ENCODE results near the gene WFDC11. TPM values are rescaled to one million over a fixed set of nuclear protein-coding genes. Genes with fewer than 3 reads are reported as not detected.

The WFDC11 gene
- total RNA-seq, result not detected in 2 replicates

DNA sequence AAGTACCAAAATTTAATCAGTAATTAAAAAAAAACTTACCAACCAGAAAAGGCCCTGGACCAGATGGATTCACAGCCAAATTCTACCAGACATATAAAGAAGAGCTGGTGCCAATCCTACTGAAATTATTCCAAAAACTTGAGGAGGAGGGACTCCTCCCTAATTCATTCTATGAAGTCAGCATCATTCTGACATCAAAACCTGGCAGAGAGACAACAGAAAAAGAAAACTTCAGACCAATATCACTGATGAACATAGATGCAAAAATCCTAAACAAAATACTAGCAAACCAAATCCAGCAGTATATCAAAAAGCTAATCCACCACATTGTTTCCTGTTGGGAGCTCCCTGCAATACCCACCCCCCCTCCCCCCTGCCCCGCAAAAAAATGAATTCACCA is at the start of gene WFDC11:
WFDC11 (minus strand) TSS at position 101 of the 400 bp plus-strand sequence. CDS start 19,639 bp downstream, outside the sequence.

DNA sequence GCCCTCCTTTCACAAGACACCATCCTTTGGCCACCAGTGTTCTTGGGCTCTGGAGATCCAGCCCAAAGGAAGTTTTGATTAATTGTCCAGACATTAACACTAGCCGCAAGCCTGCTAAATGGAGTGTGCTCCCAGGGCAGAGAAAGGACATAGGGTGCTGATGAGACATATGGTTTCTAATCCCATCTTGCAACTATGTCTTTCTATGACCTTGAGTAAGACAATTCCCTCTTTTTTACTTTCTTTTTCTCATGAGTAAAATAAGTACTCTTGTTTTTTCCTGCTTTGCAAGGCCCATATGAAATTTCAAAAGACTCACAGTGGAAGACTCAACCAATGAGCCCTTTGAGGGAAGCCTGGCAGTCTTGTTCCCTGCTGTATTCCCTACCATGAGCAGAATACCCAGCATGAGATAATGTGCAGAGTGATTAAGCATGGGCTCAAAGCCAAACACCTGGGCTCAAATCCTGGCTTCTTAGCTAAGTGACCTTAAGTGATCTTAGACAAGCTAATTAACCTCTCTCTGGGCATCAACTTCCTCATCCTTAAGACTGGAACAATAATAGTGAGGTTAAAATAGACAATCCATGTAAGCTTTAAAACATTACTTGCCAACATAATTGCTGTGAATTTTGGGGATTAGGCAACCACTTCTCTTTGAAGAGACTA is 35.1 kb upstream of the WFDC11 start, which contains the start of gene WFDC10B:
WFDC10B (minus strand) TSS at position 51 of the 669 bp plus-strand sequence. CDS start 19,027 bp downstream, outside the sequence.

DNA sequence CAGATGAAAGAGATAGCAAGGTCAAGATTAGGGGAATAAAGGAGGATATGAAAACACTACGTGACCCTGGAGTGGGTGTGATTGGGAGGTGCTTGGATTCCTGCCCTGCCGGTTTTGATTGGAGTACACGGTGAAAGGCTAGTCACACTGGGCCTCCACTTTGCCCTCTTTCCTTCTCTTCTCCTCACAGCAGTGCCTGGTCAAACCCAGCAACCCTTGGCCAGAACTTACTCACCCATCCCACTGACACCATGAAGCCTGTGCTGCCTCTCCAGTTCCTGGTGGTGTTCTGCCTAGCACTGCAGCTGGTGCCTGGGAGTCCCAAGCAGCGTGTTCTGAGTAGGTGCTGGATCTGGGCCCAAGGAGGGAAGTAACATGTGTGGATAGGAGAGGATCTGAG is 31.8 kb upstream of the WFDC11 start, which contains the start of gene WFDC13:
WFDC13 (plus strand) TSS at position 166 of the 400 bp plus-strand sequence; CDS start at position 252, 86 bp downstream.

DNA sequence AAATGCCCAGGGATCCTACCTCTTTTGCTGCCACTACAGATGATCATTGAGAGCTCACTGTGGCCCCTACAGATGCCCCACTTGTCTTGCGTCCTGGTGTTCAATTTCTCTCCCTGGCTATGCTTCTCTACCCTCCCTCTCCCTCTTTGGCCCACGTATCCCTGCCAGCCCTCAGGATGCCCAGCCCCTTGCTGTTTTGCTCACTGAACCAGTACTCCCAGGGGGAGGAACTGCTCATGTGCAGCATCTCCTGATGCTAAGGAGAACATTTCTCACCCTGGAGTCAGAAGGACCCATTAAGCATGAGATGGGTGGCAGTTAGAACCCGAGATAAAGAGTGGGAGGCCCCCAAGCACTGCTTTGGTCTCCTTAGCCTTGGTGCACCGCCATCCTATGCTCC is 38.9 kb downstream of the WFDC11 start, which contains the start of gene WFDC9:
WFDC9 (minus strand) TSS at position 101 of the 400 bp plus-strand sequence. CDS start 21,103 bp downstream, outside the sequence.

DNA sequence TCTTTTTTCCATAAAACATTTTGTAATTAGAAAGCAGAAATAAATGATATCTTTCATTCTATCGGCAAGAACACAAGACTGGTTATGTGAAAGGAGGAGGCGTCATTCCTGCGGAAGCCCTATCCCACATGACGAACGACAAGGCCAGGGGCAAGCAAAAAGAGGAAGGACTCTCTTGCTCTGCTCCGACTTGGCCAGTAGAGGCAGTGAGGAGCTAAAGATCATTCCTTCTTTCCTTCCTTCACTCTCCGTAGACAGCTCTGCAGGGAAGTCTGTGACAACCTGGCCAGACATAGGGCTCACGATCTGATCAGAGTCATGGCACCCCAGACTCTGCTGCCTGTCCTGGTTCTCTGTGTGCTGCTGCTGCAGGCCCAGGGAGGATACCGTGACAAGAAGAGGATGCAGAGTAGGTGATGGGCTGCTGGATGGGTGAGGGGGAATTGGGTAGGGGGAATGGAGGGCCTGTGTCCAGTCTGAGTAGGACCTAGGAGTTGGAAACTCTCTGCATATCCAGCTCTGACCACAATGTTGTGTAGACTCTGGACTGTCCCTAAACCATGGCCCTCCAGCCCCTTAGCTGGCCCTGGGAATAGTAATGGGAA is 40.4 kb downstream of the WFDC11 start, which contains the start of gene WFDC10A:
WFDC10A (plus strand) TSS at position 244 of the 605 bp plus-strand sequence; CDS start at position 319, 75 bp downstream.

Other genes with a start within 250 kb of the WFDC11 start
- gene WFDC2, start 200.5 kb downstream of the WFDC11 start, total RNA-seq, result not detected in 2 replicates
- gene SPINT3, start 154.6 kb downstream of the WFDC11 start, total RNA-seq, result not detected in 2 replicates
- gene WFDC6, start 130.8 kb downstream of the WFDC11 start, total RNA-seq, result not detected in 2 replicates
- 0.39 TPM in 1 of 2 replicates, not detected in the other for gene EPPIN, start 122.8 kb downstream of the WFDC11 start, total RNA-seq
- gene WFDC8, start 91.0 kb downstream of the WFDC11 start, total RNA-seq, result 0.20 TPM in 1 of 2 replicates, not detected in the other
- not detected in 2 replicates for gene WFDC10A, start 40.5 kb downstream of the WFDC11 start, total RNA-seq
- not detected in 2 replicates for gene WFDC9, start 39.0 kb downstream of the WFDC11 start, total RNA-seq
- not detected in 2 replicates for gene WFDC13, start 31.8 kb upstream of the WFDC11 start, total RNA-seq
- 0.26 TPM in 1 of 2 replicates, not detected in the other for gene WFDC10B, start 34.8 kb upstream of the WFDC11 start, total RNA-seq
- gene SPINT4, start 52.1 kb upstream of the WFDC11 start, total RNA-seq, result not detected in 2 replicates
- gene WFDC3, start 121.6 kb upstream of the WFDC11 start, total RNA-seq, result 0.17 and 0.39 TPM in 2 replicates
- 5.9 and 12.8 TPM in 2 replicates for gene DNTTIP1, start 121.7 kb upstream of the WFDC11 start, total RNA-seq
- 2.1 and 7.9 TPM in 2 replicates for gene UBE2C, start 142.4 kb upstream of the WFDC11 start, total RNA-seq
- 0.39 TPM in 1 of 2 replicates, not detected in the other for gene TNNC2, start 157.1 kb upstream of the WFDC11 start, total RNA-seq
- 57.8 and 64.4 TPM in 2 replicates for gene SNX21, start 163.6 kb upstream of the WFDC11 start, total RNA-seq
- 30.2 and 32.1 TPM in 2 replicates for gene ACOT8, start 187.2 kb upstream of the WFDC11 start, total RNA-seq
- 5.0 and 5.1 TPM in 2 replicates for gene ZSWIM3, start 187.4 kb upstream of the WFDC11 start, total RNA-seq
- 5.8 and 6.0 TPM in 2 replicates for gene ZSWIM1, start 211.0 kb upstream of the WFDC11 start, total RNA-seq
- gene SPATA25, start 217.4 kb upstream of the WFDC11 start, total RNA-seq, result 0.65 and 2.0 TPM in 2 replicates
- gene NEURL2, start 221.0 kb upstream of the WFDC11 start, total RNA-seq, result 3.8 and 4.5 TPM in 2 replicates
- gene CTSA, start 221.1 kb upstream of the WFDC11 start, total RNA-seq, result 174 and 186 TPM in 2 replicates
- 59.2 and 75.1 TPM in 2 replicates for gene PLTP, start 241.9 kb upstream of the WFDC11 start, total RNA-seq

Measured in smooth muscle cell of the pulmonary artery (primary cell).